CD4-positive, alpha-beta T cell treated with Interferon alpha-2 for 1 hour (primary cell): ENCODE data around the gene SLC25A21.

Experiments
- DNase-seq, 2 donors: peaks; one replicate each; pipeline ENCODE4 v3.0.0-alpha.2; 2020 to 2022

SLC25A21 gene

DNA sequence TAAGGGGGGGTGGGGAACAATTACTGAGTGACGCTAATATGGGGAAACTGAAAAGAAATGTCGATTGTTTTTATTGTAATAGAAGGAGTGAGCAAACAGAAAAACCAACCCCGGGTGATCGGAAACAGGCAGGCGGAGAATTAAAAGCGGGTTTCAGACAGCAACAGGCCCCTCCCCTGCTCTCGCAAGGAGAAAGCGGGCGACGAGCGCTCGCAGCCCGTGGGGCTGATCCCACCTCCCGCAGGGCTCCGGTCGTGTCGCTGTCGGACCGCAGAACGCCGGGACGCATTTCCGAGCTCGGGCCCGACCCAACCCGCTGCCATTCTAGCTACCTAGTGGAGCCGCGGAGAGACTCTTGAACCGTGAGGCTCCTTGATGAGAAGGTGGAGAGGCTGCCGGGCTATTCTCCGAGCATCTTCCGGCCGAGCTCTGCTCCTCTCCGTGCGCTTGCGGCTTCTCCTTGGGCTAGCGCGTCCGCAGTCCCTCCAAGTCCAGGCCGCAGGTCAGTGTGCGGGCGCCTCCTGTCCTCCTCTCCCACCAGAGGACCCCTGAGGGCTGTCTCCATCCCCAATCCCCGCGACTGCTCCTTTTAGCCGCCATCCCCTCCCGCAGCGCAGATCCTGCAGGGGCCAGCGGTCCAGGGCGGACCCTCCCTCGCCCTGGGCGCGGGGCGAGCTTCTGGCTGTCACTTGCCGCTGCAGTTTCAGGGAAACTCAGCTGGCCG is 514.8 kb downstream of the SLC25A21 start:
- no peak for DNase-seq

DNA sequence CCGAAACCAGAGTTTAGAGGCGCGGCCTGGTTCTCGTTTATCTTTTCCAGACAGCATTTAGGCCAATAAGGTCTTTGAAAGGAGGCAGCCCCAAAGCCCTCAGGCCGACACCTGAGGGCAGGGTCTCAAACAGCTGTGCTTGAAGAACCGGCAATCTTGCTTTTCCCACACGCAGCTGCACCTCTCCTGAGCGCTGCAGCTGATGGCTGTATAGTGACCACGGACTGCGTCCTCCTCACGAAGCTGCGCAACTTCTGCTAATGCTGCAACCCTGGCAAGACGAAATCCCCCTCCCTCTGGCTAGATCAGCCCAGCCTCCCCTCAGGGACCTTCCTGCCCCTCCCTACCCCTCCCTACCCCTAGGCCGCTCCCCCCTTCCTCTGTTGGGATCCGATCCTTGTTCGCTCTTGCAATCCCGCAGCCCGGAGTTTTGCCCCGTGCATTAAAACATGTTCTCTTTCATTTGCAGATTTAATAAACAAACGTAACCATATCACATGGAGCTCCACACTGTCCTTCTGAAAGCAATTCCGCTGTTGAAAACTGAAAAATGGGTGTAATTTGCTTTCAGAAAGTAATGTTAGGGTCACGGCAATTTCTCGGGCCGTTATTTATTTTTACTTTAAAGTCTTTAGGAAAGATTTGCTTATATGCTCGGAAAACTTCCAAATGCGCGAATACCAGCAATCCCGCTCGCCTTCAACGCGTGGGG is 515.6 kb downstream of the SLC25A21 start:
- no peak for DNase-seq

DNA sequence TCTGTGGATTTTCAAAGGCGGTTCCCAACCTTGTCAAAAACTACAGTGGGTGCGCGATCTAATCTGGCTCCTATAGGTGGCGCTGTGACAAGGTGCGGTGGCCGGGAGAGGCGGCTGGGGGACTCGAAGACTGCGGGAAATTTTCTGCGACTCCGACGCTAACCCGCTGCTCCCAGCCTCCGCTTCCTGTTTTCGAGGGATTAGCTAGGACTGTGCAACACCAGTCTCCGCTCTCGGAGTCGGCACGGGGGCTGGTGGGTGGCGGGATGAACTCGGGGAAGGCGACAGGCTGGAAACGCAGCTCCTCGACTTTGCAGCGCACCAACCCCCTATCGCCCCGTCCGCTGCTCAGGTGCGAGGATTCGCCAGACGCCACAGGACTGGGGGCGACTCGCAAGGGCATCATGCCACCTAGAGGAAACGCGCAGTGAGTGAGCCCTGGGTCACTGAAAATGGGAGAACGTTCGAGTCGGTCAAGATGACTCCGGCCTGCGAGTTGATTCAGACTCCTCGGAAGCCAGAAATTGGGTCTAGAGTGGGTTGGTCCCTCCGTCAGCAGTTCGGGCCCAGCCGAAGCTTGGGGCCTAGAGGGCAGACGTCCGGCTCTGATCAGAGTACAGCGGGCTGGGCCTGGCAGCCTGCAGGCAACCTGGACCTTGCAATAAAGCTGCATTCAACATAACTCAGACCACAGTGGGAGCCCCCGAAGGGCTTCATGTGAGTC is 516.3 kb downstream of the SLC25A21 start:
- DNase-seq, result no peak

DNA sequence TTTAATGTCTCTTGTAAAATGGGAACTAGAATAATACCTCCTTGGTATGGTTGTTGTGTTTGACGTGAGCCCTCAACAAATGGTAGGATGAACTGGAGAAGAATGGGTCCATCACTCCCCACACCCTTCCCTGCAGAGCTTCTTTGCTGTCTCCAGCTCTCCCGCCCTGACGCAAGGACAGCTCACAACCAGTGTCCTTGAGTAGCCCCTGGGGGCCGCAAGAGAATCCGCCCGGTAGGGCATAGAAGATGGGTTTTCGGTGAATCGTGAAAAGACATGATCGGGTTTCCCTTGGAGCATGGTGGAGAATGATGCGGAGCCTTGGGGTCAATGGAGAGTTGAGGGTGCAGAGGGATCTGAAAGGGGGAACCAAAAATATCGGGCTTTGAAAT is 516.8 kb downstream of the SLC25A21 start:
- no peak for DNase-seq

DNA sequence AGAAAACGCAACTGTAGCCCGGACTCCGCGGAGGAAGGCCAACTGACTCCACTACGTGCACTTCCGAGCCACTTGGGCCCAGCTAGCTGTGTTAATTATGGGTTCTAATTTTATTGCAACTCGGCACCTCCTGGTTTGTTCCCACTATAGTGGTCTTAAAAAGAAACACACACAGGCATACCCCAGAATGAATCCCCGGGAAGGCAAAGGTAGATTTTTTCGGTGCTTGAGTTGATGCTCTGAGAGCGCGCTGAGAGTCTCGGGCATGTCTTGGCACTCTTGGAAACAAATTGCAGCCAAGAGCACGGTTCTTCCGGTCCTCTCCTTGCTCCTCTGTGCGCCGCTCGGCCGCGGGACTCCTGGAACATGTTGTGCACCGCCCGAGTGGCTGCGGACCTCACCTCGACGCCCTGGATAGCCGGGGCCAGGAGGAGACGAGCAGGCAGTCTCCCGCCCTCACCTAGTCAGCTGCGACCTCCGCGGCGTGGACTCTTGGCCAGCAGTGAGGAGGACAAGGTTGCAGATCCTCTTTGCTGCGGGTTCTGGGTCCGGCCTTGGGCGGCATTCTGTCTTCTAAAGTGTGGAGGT is 517.5 kb downstream of the SLC25A21 start:
- DNase-seq, result no peak

DNA sequence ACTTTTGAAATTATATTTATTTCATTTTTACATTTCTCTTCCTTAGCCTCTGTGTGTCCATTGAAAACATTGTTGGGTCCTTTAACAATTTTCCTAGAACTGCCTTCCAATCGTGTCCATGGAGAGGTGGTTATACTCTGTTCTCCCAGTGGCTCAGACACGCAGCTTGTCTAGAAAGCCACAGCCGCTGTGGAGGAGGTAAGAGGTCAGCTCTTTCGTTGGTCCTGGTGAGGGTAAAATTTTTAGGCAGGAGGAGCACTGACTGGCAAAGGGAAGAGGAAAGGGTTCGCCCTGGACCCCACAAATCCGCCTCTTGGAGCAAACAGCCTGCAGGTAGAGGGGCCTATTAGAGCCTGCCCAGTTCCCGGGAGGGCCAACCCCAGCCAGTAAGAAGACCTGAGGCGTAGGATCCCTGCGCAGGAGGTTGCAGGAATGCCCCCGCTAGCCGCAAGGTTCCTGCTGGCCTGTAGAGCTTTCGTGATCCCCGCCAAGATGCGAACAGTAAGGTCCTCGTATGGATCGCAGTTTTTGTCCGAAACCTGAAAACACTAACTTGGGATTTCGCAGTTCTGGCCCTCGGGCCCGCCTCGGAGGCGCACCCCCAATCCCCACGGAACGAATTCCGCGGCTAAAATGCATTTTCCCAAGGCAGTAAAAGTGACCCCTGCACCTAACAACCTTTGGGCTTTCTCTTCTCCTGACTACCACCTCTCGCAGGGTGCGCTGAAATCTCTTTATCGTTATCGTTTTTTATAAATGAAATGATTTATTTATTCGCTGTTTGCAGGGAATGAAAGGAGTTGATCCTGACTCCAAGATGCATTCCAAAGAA is 518.2 kb downstream of the SLC25A21 start:
- DNase-seq, result no peak

DNA sequence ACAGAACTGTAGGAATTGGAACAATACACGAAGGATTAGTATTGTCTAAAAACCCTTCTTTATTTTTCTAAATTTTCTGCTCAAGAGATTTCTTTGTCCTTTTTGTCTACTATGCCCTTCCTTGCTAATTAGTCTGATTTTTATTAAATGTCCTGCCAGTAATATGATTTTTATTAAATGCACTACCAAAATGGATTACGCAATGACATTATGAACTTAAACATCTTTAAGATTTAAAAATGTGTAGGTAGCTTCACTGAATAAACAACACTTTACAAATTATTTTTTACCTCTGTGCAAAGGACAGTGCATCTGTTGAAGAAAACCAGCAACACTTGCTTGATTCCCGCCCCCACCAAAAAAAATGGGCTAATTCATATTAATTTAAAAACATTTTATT is 519.0 kb downstream of the SLC25A21 start:
- DNase-seq, result no peak

DNA sequence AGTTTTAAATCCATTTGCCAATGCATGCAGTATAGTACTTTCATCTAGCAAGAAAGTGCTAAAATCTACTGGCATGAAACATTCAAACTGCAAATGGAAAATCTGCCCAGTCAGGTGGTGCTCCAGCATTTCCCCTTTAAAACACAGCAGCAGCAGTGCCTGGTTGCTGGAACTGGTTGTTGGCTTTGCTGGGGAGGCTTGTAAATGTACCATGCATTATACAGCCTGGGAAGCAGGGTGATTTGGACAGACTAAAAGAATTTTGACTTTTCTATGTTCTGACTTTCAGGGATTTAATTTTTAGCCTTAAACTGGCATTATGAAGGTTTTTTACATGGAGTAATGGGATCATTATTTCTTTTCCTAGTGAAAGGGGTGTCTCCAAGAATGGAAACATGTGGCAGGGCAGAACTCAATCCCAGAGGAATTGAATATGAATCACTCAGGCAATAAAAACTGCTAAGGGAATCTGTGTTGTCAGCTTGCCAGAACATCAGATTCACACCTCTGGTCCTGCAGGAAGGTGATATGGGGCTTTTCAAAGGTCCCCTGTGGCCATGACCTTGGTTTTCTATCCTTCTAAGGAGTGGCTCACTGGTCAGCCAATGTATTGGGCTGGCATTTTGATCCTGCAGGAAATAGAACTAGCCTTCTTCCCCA is 519.7 kb downstream of the SLC25A21 start:
- DNase-seq, result no peak

DNA sequence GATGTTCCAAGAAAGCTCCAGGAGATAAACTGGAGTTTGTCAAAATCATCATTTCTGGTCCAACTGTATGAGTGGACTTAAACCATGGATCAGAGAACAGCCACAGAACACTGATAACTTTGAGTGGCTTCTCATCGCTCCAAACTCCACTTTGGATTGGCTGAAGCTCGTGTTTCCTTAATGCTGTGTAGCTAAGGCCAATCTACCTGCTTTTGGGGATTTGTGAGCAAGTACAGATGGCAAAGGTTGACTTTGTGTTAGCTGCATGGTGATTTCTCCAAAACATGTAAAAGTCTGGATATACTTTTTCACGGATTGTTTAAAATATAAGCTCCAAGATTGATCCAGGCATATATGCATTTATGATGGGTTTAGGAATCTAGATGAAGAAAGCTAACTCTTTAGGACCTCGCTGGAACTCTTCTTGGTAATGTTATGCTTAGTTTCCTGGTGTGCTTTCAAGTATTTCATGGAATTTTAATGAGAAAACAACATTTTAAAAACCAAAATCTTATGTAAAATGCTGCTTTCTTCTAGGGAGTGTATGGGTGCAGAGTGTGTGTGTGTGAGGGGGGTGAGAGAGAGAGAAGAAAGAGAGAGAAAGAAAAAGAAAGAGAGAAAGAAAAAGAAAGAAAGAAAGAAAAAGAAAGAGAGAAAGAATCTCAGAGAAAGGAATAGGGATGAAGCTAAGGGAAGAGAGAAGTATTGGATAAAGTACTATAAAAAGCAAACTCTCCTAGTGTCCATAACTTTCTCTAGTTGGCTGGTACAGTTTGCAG is 522.3 kb downstream of the SLC25A21 start:
- no peak for DNase-seq

DNA sequence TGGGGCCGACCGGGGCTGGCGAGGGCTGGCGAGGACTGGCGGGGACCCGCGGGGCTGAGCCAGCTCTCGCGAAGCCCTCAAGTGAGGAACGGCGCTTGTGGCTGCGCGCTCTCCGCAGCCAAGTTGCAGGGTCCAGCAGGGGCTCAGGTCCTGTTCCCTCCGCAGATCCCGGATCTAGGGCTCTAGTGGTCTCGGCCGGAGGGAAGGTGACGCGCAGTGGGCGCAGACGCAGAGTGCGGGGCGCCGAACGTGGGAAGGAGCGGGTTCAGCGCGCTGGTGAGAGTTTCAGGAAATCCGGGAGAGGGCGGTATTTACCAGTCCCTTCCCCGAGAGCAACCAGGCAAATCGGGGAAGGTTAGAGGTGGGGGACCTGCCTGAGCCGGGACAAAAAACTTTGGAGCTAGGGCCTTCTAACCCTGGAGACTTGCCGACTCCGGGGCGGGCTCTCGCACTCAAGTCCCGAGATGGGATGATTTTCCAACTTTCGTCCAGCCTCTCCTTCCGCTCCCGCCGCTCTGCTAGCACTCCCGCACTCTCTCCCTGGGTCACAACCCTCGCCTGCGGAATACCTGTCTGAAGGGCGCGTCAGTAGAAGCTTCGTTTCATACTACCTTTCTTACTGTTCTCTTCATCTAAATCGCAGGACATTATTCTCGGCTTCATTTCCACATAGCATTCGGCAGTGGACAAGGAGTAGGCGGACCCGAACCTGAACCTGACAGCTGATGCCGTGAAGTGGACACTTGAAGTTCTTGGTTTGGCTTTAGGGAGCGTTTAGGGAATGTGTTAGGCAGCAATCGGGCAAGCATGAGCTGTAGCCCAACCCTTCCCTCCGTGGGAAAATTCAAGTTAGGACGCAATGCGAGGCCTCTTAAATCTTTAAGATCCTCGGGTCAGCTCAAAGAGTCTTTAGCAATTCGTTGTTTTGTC is 524.3 kb downstream of the SLC25A21 start:
- DNase-seq, result no peak

DNA sequence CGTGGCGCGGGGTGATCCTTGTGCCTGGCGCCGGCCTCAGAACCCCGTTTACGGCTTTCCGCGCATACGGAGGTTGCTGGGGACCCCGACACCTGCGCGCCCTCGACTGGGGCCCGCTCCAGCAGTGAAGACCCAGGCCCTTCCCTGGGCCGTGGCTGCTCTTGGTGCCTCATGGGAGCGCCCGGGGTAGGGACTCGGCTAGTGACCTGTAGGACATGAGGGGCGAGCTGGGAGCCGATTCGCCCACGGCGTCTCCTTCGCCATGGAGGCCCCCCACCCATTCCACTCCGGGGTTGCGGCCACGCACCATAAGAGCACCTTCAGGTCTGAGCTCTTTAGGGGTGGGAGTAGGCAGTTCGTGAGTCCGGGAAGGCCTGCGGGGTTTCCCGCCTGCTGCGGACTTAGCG is 525.0 kb downstream of the SLC25A21 start:
- no peak for DNase-seq

DNA sequence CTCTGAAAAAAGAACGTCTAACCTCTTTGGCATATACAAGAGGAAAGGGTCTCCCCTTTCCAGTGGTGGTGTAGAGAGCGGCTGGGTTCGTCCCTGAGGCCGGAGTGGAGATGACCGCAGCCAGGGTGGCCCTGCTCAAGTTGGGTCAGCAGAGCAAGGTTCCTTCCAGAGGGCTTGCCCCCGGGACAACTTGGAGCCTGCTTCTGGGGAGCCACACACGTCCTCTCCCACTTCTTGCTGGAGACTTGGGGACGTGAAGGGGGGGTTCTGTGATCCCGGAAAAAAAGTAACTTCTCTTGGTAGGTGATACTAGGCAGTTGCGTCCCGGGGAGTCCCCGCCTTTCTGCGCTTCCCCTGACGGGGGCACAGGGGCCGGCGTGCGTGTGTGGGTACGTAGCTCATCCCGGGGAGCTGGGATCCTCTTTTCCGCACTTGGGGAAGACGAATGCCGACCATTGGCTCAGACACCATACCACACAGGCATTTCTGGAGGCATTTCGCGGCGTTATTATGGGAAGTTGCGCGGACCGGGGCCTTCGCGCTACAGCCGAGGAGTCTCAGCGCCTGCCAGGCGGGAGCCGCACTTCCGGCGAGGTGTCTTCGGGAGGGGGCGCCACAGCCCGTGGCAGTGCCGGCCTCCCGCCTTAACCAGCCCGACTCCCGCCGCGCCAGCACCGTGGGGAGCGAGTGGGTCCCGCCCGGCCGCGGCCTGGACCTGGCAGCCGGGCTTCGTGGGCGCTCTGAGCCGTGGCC is 525.6 kb downstream of the SLC25A21 start:
- no peak for DNase-seq

DNA sequence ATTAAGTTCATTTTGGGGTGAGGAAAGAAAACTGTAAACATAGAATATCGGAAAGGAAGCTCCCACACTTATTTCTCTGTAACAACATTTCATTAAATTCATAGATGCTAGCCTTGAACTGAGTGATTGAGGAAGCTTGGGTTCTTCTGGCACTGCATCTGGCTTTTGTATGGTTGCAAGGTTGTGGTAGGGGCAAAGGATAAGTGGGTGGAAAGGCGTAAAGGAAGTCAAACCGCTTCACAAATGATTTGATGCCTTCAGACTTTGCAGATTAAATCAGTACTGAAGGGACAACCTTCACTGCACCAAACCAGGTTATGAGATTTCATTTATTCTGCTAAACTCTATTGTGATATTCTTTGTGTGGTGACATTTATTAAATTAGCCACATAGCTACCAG is 538.8 kb downstream of the SLC25A21 start:
- no peak for DNase-seq
